T follicular helper cell (primary cell): Measurements from ENCODE around the gene NUFIP2.
"Not testable (repeated sequence)": the region's sequence is repeated elsewhere in the genome, so short reads cannot be mapped to it uniquely, and the experiment has no call there.

ENCODE experiments used
- DNase-seq: peaks from one replicate; pipeline ENCODE4 v3.0.0-alpha.2; 2020; ENCODE audit warnings: low read depth

NUFIP2 gene

DNA sequence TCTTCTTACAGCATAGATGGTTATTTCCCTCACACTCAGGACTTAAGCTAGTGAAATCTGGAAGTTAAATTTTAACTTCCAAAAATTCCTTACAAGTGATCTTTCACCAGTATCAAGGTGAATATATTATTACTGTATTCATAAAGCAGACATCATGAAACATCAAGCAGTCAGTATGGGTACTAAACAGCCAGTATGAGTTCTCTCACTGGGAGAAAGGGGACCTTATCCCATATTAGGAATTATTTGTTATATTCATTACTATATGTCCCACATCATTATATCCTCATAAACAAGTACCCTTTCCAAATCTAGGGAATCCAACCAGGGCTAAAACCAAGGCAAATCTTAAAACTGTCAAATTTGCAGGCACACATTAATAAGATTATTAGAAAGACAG lies 15.3 kb downstream of the NUFIP2 start:
- no peak for DNase-seq

DNA sequence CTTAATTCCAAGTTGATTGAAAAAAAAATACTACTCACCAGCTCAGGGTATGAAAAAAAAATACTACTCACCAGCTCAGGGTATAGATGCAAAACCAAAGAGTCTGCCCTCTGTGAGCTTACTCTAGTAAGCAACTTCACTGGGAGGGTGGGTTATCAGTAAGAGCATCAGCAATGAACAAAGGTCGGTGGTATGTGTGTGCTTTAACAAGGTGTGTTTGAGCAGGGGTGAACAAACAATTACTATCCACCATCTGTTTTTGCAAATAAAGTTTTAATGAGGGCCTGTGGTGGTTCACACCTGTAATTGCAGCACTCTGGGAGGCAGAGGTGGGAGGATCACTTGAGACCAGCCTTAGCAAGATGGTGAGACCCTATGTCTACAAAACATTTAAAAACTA lies 20.0 kb downstream of the NUFIP2 start:
- DNase-seq = no peak

DNA sequence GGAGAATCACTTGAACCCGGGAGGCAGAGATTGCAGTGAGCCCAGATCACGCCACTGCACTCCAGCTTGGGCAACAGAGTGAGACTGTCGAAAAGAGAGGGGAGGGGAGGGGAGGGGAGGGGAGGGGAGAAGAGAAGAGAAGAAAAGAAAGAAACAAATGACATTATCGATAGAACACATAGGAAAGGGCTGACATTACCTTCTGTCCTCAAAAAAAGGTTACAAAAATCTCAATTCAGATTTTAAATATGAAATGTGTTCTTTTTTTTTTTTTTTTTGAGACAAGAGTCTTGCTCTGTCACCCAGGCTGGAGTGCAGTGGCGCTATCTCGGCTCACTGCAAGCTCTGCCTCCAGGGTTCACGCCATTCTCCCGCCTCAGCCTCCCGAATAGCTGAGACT lies 22.0 kb downstream of the NUFIP2 start:
- not testable (repeated sequence) for DNase-seq

DNA sequence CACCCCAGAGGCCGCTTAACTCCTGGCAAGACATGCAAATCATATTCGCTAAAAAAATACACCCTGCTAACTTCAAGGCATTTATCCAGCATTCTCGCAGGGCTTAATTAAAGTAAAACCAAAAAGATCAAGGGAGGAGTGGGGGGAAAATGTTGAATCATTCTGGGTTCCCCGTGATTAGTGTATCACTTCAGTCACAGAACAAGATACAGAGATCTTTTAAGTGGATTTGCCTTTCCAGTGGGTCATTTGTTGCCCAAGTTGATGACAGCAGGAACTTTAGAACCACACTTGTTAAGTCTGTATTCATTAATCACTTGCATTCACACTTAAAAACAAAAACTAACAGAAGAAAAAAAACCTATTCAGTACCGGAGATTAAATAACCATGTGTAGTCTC lies 30.0 kb downstream of the NUFIP2 start:
- DNase-seq = no peak

DNA sequence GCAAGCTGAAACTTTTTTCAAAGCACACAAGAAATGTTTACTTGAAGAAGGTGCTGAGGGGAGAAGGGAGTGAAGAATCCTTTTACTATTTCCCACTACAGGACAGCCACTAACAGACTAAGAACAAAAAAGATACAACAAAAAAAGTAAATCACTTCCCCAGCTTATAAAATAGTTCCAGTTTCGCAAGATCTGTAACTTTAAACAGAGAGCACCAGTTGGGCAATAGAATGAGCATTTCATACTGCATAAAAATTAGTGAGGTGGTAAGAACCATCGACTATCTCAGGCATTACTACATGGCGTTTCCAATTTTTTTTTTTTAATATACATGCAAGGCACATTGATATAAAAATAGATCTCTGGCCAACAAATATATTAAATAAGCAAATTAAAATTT lies 36.2 kb downstream of the NUFIP2 start:
- no peak for DNase-seq

DNA sequence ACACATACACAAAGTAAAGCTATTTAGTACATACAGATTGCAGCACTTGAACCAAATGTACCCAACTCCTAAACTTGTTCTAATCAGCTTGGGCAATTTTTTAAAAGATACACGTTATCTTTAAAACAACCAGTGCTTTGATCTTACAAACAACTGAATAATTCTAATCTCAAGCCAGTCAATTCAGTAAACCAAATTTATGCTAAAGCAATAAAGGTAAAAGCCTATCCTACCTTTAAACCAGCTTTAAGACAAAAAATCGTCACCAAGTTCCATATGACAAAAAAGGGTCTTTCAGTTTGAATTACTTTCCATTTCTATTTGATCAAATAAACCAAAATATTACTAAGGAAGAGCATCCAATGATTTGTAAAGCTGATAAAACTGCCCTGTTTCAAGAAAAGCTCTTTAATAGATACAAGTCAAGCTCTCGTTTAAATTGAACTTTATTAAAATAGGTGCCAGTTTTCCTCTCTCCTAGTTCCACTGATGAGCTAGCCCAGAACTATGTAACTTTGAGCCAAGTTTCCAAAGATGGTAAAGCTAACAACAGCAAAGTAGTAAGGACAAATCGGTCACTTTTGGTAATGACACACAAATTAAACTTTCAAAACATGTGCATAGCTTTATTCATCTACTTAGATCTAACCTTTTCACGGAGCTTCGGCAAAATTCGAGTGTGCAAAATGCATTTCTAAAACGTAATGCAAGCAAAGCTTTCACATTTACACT lies 37.0 kb downstream of the NUFIP2 start:
- DNase-seq = no peak

DNA sequence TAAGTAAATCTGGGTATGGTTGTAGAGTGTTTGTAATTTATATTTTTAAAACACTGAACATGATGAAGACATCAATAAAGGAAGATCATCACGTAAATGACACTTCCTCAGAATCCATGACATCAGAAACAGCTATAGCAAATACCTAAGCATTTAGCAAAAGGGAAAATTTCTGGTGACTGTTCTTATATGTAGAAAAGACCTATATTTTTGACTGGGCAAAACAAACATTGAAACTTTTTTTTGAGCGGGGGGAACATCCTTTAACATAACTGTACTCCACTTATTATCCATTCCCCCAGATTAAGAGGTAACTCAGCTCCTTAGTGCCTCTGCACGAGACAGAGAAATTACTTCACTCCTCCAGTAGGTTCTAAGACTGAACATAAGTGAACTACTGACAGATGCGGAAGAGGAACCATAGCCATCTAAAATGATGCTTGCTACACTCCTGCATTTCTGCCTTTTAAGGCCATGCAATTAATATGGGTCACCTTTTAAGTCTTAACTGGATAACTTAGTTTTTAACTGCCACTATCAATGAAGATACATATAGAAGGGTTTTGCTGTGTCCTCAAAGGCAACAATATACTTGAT lies 37.9 kb downstream of the NUFIP2 start:
- DNase-seq = no peak

DNA sequence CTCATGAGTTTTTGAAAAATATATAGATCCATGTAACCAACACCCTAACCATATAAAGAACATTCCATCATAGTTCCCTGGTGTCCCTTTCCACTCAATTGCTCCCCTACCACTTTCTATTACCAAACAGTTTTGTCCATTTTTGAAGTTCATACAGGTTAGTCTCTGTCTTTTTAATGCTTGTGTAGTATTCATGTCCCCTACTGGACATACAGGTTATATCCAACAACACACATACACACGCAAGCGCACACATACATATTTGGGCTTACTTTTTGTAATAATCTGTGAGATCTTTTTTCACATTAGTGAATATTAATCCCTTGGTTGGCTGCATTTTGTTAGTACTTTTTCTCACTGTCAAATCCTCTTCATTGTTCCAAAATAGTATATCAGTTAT lies 40.9 kb downstream of the NUFIP2 start:
- no peak for DNase-seq

DNA sequence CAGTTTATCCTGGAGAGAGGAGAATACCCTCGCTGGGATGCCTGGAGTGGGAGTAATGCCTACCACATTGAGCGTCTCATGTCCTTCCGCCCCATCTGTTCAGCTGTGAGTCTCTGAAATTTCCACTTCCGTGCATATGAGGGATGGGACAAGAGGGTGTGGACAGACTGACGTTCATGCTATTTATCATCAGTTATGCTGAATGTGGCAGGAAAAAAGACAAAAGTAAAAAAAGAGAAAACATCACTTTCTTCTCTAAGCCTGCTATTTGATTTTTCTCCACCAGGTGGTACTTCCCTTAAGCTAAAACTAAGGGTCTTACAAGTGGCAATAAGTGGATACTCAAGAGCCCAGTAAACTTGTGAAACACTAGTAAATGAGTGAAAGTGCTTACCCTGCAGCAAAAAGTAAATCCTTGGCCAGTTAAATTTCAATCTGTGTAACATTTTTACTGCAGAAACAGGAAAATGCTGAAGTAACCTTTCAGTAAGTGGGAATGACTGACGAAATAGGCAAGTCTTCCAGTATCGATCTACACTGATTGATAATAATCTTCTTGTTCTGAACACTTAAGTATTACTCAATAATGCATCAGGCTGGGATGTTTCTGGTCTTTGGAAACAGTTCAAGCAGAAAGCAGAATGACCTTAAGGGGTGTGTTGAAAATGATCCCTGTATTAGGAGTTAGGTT lies 41.7 kb downstream of the NUFIP2 start:
- DNase-seq = no peak

DNA sequence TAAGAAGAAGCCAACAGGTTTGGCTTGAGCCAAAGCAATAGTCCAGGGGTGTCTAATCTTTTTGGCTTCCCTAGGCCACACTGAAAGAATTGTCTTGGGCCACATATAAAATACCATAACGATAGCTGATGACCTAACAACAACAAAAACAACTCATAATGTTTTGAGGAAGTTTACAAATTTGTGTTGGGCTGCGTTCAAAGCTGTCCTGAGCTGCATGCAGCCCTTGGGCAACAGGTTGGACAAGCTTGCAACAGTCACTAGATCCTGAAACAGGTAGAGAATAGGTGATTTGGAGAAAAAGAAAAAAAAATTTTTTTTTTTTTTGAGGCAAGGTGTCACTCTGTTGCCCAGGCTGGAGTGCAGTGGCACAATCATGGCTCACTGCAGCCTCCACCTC lies 42.8 kb downstream of the NUFIP2 start:
- no peak for DNase-seq

DNA sequence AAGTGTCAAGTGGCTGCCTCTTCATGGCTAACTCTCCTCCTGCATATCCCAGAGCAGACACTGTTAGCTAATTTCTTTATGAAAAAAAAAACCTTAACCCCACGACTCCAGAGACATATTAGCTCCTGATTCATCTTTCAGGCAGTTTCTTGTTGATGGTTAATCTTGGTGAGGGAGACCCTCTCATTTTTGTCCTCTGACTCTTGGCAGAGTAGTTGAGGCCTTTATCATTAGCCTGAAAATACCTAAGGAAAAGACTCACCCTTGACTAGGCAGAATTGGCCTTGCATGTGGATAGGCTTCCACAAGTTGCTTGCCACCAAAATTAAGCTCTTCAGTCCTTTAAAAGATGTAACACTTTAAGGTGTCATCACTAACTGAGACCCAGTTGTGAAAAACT lies 43.3 kb downstream of the NUFIP2 start:
- no peak for DNase-seq

DNA sequence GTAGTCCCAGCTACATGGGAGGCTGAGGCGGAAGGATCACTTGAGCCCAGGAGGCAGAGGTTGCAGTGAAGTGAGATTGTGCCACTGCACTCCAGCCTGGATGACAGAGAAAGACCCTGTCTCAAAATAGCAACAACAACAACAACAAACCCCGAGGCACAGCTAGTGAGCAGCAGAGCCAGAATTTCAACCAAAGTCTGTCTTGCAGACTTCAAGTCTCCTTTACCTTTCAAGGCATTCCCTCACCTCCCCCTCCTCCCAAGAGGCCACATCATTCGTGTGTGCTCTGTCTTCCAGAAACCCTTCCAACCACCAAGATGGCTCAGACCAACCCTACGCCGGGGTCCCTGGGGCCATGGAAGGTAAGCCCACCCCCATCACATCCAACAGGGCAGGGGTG lies 45.1 kb downstream of the NUFIP2 start:
- no peak for DNase-seq

DNA sequence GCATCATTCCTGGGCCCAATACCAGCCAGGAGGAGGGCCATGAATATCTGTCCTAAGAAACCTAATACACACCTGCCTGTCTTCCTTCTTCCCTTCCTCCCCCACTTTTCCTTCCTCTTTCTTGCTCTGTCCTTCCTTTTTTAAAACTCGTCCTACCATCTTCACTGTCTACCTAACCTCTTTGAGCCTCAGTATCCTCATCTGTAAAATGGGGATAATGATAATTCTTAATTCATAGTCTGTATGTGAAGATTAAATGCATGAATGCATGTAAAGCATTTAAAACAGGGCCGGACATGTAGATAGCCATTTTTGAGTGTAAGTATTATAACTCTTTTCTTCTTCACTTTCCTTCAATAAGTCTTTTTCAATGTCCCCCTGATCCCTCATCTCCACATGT lies 46.7 kb downstream of the NUFIP2 start:
- no peak for DNase-seq

DNA sequence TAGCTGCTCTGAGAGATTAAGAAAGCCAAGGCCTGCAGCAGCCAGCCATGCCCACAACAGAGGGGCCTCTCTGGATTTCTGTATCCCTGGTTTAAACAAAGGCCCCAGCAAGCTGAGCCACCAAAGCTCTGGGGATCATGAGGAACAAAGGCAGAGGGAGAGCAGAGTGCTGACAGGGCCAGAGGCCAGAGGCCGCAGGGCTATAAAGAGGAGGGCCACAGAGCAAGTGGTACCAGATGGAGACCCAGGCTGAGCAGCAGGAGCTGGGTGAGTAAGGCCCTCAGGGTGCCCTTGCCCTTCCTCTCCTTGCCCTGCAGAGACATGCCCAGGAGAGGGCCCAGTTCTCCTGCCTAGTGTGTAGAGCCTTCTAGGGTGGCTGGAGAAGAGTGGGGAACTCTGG lies 47.3 kb downstream of the NUFIP2 start, which contains the start of gene CRYBA1:
CRYBA1 (plus strand) TSS at position 232 of the 400 bp plus-strand sequence; CDS start at position 237, 5 bp downstream.
- DNase-seq = no peak

DNA sequence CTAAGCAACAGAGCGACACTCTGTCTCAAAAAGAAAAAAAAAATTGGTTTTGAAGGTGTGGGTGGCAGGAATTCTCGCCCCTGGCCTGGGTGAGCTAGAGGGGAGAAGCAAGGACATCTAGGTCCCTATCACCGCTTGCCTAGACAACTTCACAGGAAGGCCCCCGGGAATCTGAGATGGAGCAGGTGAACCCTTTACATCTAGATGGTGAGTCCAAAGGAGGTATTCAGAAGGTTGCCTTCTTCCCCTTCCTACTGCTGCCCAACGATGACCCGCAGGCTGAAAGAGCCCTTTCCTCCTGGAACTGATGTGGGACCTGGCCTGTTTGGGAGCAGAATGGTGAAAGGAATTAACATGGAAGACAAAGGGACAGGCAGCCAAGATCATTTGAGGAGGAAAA lies 48.5 kb downstream of the NUFIP2 start:
- no peak for DNase-seq

DNA sequence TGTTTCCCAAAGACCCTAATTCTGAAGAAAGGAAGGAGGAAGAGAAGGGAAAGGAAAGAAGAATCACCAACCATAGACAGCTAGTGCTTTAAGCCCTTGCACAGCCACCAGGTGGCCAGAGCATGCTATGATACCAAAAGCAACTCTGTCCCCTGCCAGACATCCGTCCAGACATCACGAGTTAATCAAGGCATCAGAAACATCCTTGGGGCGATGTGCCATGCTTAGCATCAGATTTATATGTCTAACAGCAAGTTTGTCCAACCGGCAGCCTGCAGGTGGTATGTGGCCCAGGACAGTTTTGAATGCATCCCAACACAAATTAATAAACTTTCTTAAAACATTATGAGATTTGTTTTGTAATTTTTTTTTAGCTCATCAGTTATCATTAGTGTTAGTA lies 50.2 kb downstream of the NUFIP2 start:
- DNase-seq = no peak

DNA sequence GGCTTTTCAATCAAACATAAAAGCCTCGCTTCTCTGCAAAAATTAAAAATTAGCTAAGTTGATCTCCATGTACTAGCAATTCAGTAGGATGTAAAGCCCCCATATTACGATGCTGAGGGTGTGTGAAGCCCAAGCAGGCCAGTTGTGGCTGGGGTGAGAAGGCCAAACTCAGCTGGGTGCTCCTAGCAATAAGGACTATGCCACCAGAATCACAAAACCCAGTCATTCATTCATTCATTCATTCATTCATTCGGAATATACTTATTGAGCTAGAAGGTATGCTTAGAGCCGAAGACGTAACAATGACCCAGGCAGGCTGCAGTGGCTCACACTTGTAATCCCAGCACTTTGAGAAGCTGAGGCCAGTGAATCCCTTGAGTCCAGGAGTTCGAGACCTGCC lies 51.2 kb downstream of the NUFIP2 start:
- no peak for DNase-seq

DNA sequence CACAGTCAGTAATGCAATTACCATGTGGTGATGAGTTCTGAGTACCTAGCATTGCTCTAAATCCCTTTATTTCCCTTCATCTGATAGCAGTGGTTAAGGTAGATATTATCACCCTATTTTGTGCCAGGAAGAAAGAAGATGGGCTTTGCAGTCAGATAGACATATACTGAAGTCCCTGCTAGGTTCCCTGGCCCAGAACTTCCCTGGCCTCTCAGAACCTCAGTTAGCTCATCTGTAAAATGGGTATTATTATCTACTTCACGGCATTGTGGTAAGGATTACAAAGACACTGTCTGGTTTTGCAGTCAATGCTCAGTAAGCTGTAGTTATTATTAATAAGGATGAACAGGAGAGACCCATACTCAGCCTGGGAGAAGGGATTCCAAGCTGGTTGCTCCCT lies 51.9 kb downstream of the NUFIP2 start:
- DNase-seq = no peak

DNA sequence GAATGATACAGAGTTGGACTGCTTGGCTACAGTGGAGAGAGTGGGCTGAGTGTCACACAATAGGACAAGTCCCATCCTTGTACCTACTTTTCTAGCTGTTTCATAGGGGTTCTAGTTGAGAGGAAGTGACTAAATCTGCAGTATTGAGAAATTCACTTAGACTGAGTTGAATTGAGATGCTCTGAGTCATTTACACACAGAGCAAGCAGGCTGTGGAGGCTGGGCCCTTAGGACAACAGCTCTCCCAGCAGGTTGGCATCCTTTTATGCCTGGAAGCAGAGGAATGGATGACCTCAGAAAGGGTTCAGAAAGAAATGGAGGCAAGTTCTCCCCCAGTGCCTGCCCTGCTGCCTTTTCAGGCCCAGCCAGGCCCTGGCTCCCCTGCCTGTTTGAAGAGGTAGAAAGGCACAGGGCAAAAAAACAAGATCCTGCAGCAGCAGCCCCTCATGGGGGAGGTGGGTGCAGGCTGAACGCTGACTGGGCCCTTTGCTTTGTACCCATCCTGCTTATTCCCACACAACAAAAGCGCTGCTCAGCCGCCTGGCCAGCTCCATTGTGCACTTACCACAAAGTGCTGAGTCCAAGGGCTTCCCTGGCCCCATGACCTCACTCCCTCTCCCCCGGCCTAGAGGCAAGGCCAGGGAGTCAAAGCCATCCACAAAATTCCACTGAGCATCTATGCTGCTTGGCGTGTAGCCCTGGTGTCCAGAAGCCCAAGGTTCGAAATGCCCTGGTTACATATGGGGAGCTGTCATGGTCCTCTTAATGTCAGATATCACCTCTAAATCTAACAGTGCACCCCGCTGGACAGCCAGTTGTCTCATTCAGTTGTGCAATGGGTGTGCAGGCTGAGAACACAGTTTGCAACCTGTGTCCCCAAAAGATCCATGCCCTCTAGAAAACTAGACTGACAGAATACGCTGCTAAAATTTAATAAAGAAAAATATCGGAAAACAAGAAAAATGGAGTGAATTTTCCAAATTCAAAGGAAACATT lies 52.7 kb downstream of the NUFIP2 start:
- DNase-seq = no peak

DNA sequence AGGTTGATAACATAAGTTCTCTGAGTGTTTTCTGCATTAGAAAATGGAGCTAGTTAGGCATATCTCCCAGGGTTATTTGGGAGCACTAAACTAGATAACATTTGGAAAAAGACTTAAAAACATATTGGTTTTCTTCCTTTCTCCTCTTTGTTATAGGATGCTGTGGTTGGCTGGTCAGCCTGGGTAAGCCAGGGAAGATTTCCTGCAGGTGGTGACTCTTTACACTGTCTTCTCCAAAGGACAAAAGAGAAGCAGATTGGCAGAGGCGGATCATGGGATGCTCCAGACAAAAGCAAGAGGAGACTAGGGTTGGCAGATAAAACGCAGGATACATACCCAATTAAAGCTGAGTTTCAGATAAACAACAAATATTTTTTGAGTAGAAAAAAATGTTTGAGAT lies 53.5 kb downstream of the NUFIP2 start:
- DNase-seq = no peak

DNA sequence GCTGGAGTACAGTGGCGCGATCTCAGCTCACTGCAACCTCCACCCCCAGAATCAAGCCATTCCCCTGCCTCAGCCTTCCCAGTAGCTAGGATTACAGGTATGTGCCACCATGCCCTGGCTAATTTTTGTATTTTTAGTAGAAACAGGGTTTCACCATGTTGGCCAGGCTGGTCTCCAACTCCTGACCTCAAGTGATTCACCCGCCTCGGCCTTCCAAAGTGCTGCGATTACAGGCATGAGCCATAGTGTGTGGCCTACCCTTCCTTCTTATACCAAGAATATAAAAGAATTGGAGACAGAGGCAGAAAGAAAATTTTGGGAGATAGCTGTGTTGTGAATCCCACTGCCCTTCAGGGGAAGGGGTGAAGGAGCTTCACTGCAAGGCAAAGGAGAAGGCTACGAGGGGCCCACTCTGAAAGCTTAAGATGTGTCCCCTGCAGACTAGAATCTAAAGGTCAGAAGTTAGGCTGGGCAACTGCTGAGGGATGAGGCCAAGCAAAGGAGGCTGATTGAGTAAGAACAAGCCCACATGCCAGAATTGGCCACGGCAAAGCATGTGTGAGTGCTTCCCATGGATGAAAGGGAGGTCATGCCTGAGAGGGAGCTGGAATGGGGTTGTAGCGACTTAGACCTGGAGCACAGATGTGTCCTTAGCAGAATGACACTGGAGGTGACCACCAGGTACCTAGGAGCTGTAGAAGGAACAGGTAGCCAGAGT lies 55.7 kb downstream of the NUFIP2 start:
- no peak for DNase-seq
